Activated CD8-positive, alpha-beta T cell treated with anti-CD3 and anti-CD28 coated beads for 36 hours (primary cell): Measurements from ENCODE around the gene SPNS2. TPM values are rescaled to one million over a fixed set of nuclear protein-coding genes. Genes with fewer than 3 reads are reported as not detected.
A peak's percentile ranks its signal among the peaks of the same experiment; 100 is the strongest.

Experiments
- ATAC-seq: fragments of 200-7000 bp; cut with Tn5 transposase; one replicate; pipeline ENCODE4 v1.10.0; 2021; ENCODE audit warnings: mild to moderate bottlenecking, moderate library complexity
- CTCF ChIA-PET: fragments of 350-600 bp; sonication (Branson Sonifier 250); formaldehyde crosslinking; loops from one replicate; lab custom pipeline; 2021; ENCODE audit warnings: antibody characterized with exemption; lab: Charles Lee
- POLR2A ChIA-PET: fragments of 350-600 bp; sonication (Branson Sonifier 250); formaldehyde crosslinking; loops from one replicate; lab custom pipeline; 2021; ENCODE audit warnings: antibody characterized with exemption; lab: Charles Lee
- DNase-seq: peaks from one replicate; pipeline ENCODE4 v3.0.0-alpha.2; 2020
- H3K27ac Mint-ChIP-seq: one replicate; pipeline ENCODE4 v1.8.0; 2021; ENCODE audit warnings: mild to moderate bottlenecking, mixed read lengths
- H3K27me3 Mint-ChIP-seq: one replicate; pipeline ENCODE4 v1.8.0; 2021; ENCODE audit warnings: mixed read lengths
- H3K36me3 Mint-ChIP-seq: one replicate; pipeline ENCODE4 v1.8.0; 2021; ENCODE audit warnings: low read depth, mixed read lengths
- H3K4me1 Mint-ChIP-seq: one replicate; pipeline ENCODE4 v1.8.0; 2021; ENCODE audit warnings: low read depth, mixed read lengths
- H3K4me3 Mint-ChIP-seq: one replicate; pipeline ENCODE4 v1.8.0; 2021; ENCODE audit warnings: mild to moderate bottlenecking, moderate library complexity, mixed read lengths
- H3K9me3 Mint-ChIP-seq: one replicate; pipeline ENCODE4 v1.8.0; 2021; ENCODE audit warnings: mixed read lengths
- intact Hi-C: fragments of 100-400 bp; cut with micrococcal nuclease; formaldehyde crosslinking; loops from one replicate; pipeline ENCODE4 v1.10.0; 2022
- total RNA-seq, 2 experiments: library from RNA; stranded (reverse); gene quantifications; one replicate each; pipeline ENCODE4 v1.2.3, GENCODE V29; 2021
- TF ChIP-seq, protein P1 (sequence below): fragments of 200-600 bp; IDR thresholded peaks from one replicate; pipeline ENCODE4 v1.8.0; 2022; ENCODE audit warnings: antibody characterized with exemption, mild to moderate bottlenecking

Gene SPNS2
- total RNA-seq, 2 experiments from 2014 or later, result 0.95 to 1.2 TPM

DNA sequence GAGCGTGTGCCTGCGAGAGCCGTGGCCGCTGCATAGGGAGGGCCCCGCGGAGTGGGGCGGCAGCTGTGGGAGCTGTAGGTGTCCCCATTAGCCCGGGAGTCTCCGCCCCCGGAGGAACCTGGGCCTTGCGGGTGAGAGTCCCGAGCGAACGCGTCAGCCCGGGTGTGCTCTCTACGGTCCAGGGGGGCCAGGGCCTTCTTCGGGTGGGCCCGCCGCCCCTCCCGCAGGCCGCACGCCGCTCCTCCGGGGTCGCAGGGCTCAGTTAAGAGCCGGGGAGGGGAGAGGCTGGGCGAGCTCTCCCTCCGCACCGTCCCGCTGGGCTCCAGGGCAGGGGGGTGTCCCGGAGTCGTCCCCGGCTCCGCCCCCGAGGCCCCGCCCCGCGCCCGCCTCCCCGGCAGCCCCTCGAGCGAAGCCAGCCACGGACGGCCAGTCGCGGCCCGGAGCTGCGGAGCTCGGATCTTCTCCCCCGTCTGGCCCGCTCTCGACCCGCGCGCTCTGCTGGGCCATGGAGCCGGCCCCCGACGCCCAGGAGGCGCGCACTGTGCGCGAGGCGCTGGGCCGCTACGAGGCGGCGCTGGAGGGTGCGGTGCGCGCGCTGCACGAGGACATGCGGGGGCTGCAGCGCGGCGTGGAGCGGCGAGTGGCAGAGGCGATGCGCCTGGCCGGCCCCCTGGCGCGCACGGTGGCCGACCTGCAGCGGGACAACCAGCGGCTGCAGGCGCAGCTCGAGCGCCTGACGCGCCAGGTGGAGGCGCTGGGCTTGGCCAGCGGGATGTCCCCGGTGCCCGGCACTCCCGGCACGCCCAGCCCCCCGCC is 85.6 kb downstream of the SPNS2 start, which contains the start of gene SMTNL2:
Gene SMTNL2, plus strand, starts transcription at position 429 of the 816 bp plus-strand sequence. Its CDS starts 77 bp downstream, at position 506.
- intact Hi-C loops, result no loop called here
- TF ChIP-seq, protein P1, sequence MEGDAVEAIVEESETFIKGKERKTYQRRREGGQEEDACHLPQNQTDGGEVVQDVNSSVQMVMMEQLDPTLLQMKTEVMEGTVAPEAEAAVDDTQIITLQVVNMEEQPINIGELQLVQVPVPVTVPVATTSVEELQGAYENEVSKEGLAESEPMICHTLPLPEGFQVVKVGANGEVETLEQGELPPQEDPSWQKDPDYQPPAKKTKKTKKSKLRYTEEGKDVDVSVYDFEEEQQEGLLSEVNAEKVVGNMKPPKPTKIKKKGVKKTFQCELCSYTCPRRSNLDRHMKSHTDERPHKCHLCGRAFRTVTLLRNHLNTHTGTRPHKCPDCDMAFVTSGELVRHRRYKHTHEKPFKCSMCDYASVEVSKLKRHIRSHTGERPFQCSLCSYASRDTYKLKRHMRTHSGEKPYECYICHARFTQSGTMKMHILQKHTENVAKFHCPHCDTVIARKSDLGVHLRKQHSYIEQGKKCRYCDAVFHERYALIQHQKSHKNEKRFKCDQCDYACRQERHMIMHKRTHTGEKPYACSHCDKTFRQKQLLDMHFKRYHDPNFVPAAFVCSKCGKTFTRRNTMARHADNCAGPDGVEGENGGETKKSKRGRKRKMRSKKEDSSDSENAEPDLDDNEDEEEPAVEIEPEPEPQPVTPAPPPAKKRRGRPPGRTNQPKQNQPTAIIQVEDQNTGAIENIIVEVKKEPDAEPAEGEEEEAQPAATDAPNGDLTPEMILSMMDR, result no peak
- H3K4me1 Mint-ChIP-seq, result peaks cover 6% of the 10 kb centered on the region
- CTCF ChIA-PET, result interaction anchor here (1.1 to 1.7 kb wide), 3 partner anchors 11 to 24 kb away, joined by 3 to 6 read pairs (median 4); no protein-coding TSS in a partner anchor
- ATAC-seq (peak; percentile 70), DNase-seq (peak; percentile 25)
- peak within 1 kb of the TSS; percentile 56 for H3K4me3 Mint-ChIP-seq
- POLR2A ChIA-PET, result interaction anchor here (0.6 kb wide), 1 partner anchor 14 kb away, joined by 3 read pairs; no protein-coding TSS in a partner anchor
- H3K9me3 Mint-ChIP-seq, result no peaks in the 10 kb centered on the region
- H3K27me3 Mint-ChIP-seq, result peaks cover 36% of the 10 kb centered on the region
- H3K36me3 Mint-ChIP-seq, result no peaks in the 10 kb centered on the region
- H3K27ac Mint-ChIP-seq, result no peak within 1 kb of the TSS

DNA sequence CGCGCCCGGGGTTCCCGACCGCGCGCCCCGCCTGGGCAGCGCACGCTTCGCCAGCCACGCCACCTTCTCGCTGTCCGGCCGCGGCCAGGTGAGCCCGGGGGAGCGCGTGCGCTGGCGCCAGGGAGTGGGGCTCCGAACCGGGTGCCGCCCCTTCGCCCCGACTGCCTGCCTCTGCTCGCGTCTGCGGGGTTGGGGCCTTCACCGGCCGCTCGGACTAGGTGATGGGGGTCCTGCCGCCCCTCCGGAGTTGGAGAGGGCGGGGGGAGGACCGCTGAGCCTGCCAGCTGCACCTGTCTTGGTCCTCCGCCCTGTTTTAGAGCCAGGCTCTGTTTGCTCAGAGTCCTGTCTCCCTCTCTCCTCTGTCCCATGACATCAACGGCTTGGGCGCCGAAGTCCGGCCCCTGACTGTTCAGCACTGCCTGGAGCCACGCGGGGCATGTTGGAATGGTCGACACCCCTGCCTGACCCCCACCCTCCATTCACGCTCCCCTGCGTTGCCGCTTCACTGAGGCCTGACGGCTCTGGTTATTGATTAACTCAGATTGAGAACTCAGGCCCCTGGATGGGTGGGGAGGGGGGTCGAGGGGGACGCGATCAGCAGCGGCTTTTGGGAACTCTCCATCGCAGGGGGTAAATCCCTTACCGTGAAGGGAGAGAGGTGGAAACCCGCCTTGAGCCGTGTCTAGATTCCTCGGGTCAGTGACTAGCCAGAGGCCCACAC is 86.4 kb downstream of the SPNS2 start:
- Mint-ChIP-seq H3K9me3 (no peaks in the 10 kb centered on the region), H3K4me3 (peak overlapping the region; percentile 40), H3K27me3 (peaks cover 36% of the 10 kb centered on the region), H3K36me3 (no peaks in the 10 kb centered on the region), H3K27ac (no peak overlapping the region), H3K4me1 (peaks cover 6% of the 10 kb centered on the region)
- DNase-seq (no peak), ATAC-seq (no peak)
- CTCF ChIA-PET, result interaction anchor here (1.7 kb wide), 1 partner anchor 18 kb away, joined by 6 read pairs; no protein-coding TSS in a partner anchor
- intact Hi-C loops, result no loop called here
- TF ChIP-seq, protein P1, result no peak
- POLR2A ChIA-PET, result interaction anchor here (0.6 kb wide), 1 partner anchor 15 kb away, joined by 3 read pairs; no protein-coding TSS in a partner anchor

GRCh38 chr17:4585638-4585994 is 86.9 kb downstream of the SPNS2 start:
- DNase-seq, result no peak
- ChIA-PET CTCF (interaction anchor here (1.7 to 2.1 kb wide), 2 partner anchors 18 to 19 kb away, joined by 6 to 12 read pairs; no protein-coding TSS in a partner anchor), POLR2A (no interaction called here)
- ATAC-seq, result no peak
- H3K9me3 Mint-ChIP-seq, result no peaks in the 10 kb centered on the region
- H3K27me3 Mint-ChIP-seq, result peaks cover 39% of the 10 kb centered on the region
- H3K4me1 Mint-ChIP-seq, result peaks cover 6% of the 10 kb centered on the region
- H3K27ac Mint-ChIP-seq, result no peak overlapping the region
- intact Hi-C loops, result no loop called here
- H3K36me3 Mint-ChIP-seq, result no peaks in the 10 kb centered on the region
- TF ChIP-seq, protein P1, result no peak
- H3K4me3 Mint-ChIP-seq, result no peak overlapping the region

DNA sequence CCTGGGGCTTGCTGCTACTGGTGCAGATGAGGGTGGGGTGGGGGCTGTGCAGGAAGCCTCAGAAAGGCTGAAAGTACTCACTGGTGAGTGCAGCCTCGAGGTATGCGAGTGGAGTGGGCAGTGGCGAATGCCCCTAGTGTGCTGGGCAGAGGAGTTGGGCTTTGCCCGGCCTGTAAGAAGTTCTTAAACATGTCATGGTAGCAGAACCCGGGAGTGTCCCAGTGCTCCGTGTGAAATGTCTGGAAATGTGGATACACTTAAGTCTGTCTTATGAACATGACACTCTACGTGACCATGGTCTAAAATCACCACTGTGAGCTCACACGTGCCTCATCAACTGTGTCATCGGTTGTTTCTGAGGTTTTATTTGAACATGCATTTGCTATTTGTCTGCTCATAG is 87.4 kb downstream of the SPNS2 start:
- CTCF ChIA-PET, result interaction anchor here (1.1 to 2.1 kb wide), 3 partner anchors 10 to 21 kb away, joined by 3 to 12 read pairs (median 5); no protein-coding TSS in a partner anchor
- TF ChIP-seq, protein P1, result no peak

More for the DNA sequence above, 87.4 kb downstream of the SPNS2 start:
- Mint-ChIP-seq H3K27me3 (peaks cover 39% of the 10 kb centered on the region), H3K36me3 (no peaks in the 10 kb centered on the region), H3K4me1 (peaks cover 6% of the 10 kb centered on the region), H3K9me3 (no peaks in the 10 kb centered on the region), H3K27ac (no peak overlapping the region), H3K4me3 (no peak overlapping the region)
- ATAC-seq (no peak), DNase-seq (no peak)
- intact Hi-C loops, result no loop called here
- POLR2A ChIA-PET, result interaction anchor here (0.6 to 0.9 kb wide), 2 partner anchors 33 to 225 kb away, joined by 3 to 5 read pairs; no protein-coding TSS in a partner anchor
